HepG2 (cell line): ENCODE results near the gene CPLX3. TPM values are rescaled to one million over a fixed set of nuclear protein-coding genes. Genes with fewer than 3 reads are reported as not detected.

Source experiments
- ATAC-seq: fragments of 200-7000 bp; cut with Tn5 transposase; 3 replicates; pipeline ENCODE4 v1.9.1; 2020; ENCODE audit warnings: mild to moderate bottlenecking, moderate library complexity
- BruUV-seq: library from RNA; stranded (reverse); fragments of 400-500 nt; replicated peaks from 2 replicates; lab custom pipeline; 2021; lab: Mats Ljungman, UMichigan
- CTCF ChIA-PET: fragments of 300-600 bp; formaldehyde crosslinking; extraction: SDS; loops from one replicate; lab custom pipeline; 2021; ENCODE audit warnings: low total read pairs, inconsistent platforms, low intra/inter-chr PET ratio; lab: Yijun Ruan, JAX
- POLR2A ChIA-PET: fragments of 350-600 bp; sonication (Branson Sonifier 250); formaldehyde crosslinking; loops from one replicate; lab custom pipeline; 2020; ENCODE audit warnings: antibody characterized with exemption, inconsistent platforms; lab: Yijun Ruan, JAX
- DNase-seq: peaks from one replicate; pipeline ENCODE4 v3.0.0-alpha.2; 2015; ENCODE audit warnings: low spot score
- FAIRE-seq: peaks from 3 replicates; lab custom pipeline; 2011; peaks lifted over from hg19 to GRCh38; lab: Jason Lieb, UNC
- H2AFZ ChIP-seq: one replicate; pipeline ENCODE4 v1.6.1; 2011; ENCODE audit warnings: low read length, inconsistent platforms
- H3K27ac ChIP-seq: fragments of 300-600 bp; 3 replicates; pipeline ENCODE4 v1.8.0; 2011; ENCODE audit warnings: mixed run types, mild to moderate bottlenecking, mixed read lengths, low read length, inconsistent platforms; ENCODE audit not compliant: insufficient read depth; ENCODE audit errors: extremely low read length
- H3K27me3 ChIP-seq, 2 experiments: fragments of 200-600 bp in 1 of 2; 2 replicates in 1 of 2; 3 replicates in 1 of 2; pipeline versions ENCODE4 v1.6.0 to v1.8.0; 2011; ENCODE audit warnings: low read length in 2 of 2, mild to moderate bottlenecking in 2 of 2, moderate library complexity in 2 of 2, inconsistent platforms in 1 of 2; ENCODE audit not compliant: insufficient read depth in 2 of 2, control insufficient read depth in 1 of 2
- H3K36me3 ChIP-seq, 2 experiments: fragments of 200-600 bp in 1 of 2; replicated peaks in 1 of 2; 2 replicates in 1 of 2; 3 replicates in 1 of 2; pipeline versions ENCODE4 v1.5.1 to v1.8.0; 2011; ENCODE audit warnings: low read length in 2 of 2, inconsistent platforms in 1 of 2; ENCODE audit not compliant: insufficient read depth in 2 of 2, control insufficient read depth in 1 of 2
- H3K4me1 ChIP-seq: 2 replicates; pipeline ENCODE4 v1.5.1; 2012; ENCODE audit warnings: low read length, inconsistent platforms; ENCODE audit not compliant: insufficient read depth
- H3K4me2 ChIP-seq: 2 replicates; pipeline ENCODE4 v1.6.0; 2011; ENCODE audit warnings: low read depth, low read length, inconsistent platforms
- H3K4me3 ChIP-seq, 3 experiments: fragments of 200-600 bp in 1 of 3; sonication (generic), shearing (Covaris generic) in 1 of 3; replicated peaks in 1 of 3; 2 replicates each; pipeline ENCODE4 v1.5.1; 2011 to 2016; ENCODE audit warnings: low read length in 3 of 3, inconsistent platforms in 2 of 3, low read depth in 2 of 3, mild to moderate bottlenecking in 2 of 3, control low read depth in 1 of 3, mixed read lengths in 1 of 3; ENCODE audit not compliant: insufficient read depth in 1 of 3
- H3K79me2 ChIP-seq: one replicate; pipeline ENCODE4 v1.6.1; 2011; ENCODE audit warnings: low read length, inconsistent platforms; ENCODE audit not compliant: insufficient read depth
- H3K9ac ChIP-seq: 2 replicates; pipeline ENCODE4 v1.6.0; 2011; ENCODE audit warnings: mild to moderate bottlenecking, low read depth, low read length, inconsistent platforms; ENCODE audit not compliant: insufficient read depth
- H3K9me3 ChIP-seq: 2 replicates; pipeline ENCODE4 v1.5.1; 2012; ENCODE audit warnings: mild to moderate bottlenecking, low read length
- H4K20me1 ChIP-seq: 2 replicates; pipeline ENCODE4 v1.6.0; 2011; ENCODE audit warnings: inconsistent platforms, mild to moderate bottlenecking, low read length, moderate library complexity; ENCODE audit not compliant: insufficient read depth
- CBFB ChIP-seq: sonication (generic); formaldehyde crosslinking; IDR thresholded peaks from 2 replicates; pipeline ENCODE4 v1.4.0; 2020; ENCODE audit warnings: missing genetic modification reagents
- CSRNP1 ChIP-seq: sonication (generic); formaldehyde crosslinking; IDR thresholded peaks from 2 replicates; pipeline ENCODE4 v1.8.1; 2023; ENCODE audit warnings: mild to moderate bottlenecking, missing genetic modification reagents
- EED ChIP-seq: sonication (generic); formaldehyde crosslinking; IDR thresholded peaks from 2 replicates; pipeline ENCODE4 v1.5.0; 2020; ENCODE audit warnings: mild to moderate bottlenecking, missing genetic modification reagents
- FOSL2 ChIP-seq: sonication (generic); formaldehyde crosslinking; IDR thresholded peaks from 2 replicates; pipeline ENCODE4 v1.4.0; 2020; ENCODE audit warnings: missing genetic modification reagents
- HES4 ChIP-seq: sonication (generic); formaldehyde crosslinking; IDR thresholded peaks from 2 replicates; pipeline ENCODE4 v1.9.0; 2021; ENCODE audit warnings: mild to moderate bottlenecking, missing genetic modification reagents, borderline replicate concordance
- HMGXB4 ChIP-seq, 2 experiments: sonication (generic) in 1 of 2; formaldehyde crosslinking in 1 of 2; IDR thresholded peaks; 2 replicates each; pipeline versions ENCODE4 v1.4.0 to v1.6.1; 2018 to 2020; ENCODE audit warnings: missing genetic modification reagents in 2 of 2, borderline replicate concordance in 1 of 2, low read depth in 1 of 2, mild to moderate bottlenecking in 1 of 2, missing biosample characterization in 1 of 2
- PAWR ChIP-seq: sonication (generic); formaldehyde crosslinking; IDR thresholded peaks from 2 replicates; pipeline ENCODE4 v1.4.0; 2020; ENCODE audit warnings: missing genetic modification reagents, mild to moderate bottlenecking, borderline replicate concordance
- PRDM15 ChIP-seq: sonication (generic); formaldehyde crosslinking; IDR thresholded peaks from 2 replicates; pipeline ENCODE4 v1.4.0; 2020; ENCODE audit warnings: missing genetic modification reagents
- RAD21 ChIP-seq: fragments of 450-650 bp; formaldehyde crosslinking; IDR thresholded peaks from 2 replicates; pipeline ENCODE4 v1.5.0; 2020; ENCODE audit warnings: mild to moderate bottlenecking
- RBAK ChIP-seq: sonication (generic); formaldehyde crosslinking; IDR thresholded peaks from 2 replicates; pipeline ENCODE4 v1.5.1; 2020; ENCODE audit warnings: mild to moderate bottlenecking, missing genetic modification reagents
- SATB2 ChIP-seq: sonication (generic); formaldehyde crosslinking; IDR thresholded peaks from 2 replicates; pipeline ENCODE4 v1.5.0; 2020; ENCODE audit warnings: missing genetic modification reagents
- SP1 ChIP-seq, 2 experiments: fragments of 450-650 bp in 1 of 2; sonication (generic) in 1 of 2; formaldehyde crosslinking in 1 of 2; IDR thresholded peaks; 2 replicates each; pipeline versions ENCODE4 v1.4.0 to v1.6.1; 2016 to 2020; ENCODE audit warnings: missing genetic modification reagents in 1 of 2
- THAP11 ChIP-seq: IDR thresholded peaks from 2 replicates; pipeline ENCODE4 v1.6.1; 2016; ENCODE audit warnings: missing biosample characterization, missing genetic modification reagents
- ZNF274 ChIP-seq: sonication (generic); formaldehyde crosslinking; IDR thresholded peaks from 2 replicates; pipeline ENCODE4 v1.5.1; 2020; ENCODE audit warnings: mild to moderate bottlenecking, missing genetic modification reagents
- ZNF44 ChIP-seq: sonication (generic); formaldehyde crosslinking; IDR thresholded peaks from 2 replicates; pipeline ENCODE4 v1.5.1; 2020; ENCODE audit warnings: mild to moderate bottlenecking, missing genetic modification reagents
- ZNF563 ChIP-seq: sonication (generic); formaldehyde crosslinking; IDR thresholded peaks from 2 replicates; pipeline ENCODE4 v1.8.0; 2022; ENCODE audit warnings: mild to moderate bottlenecking, moderate library complexity, missing genetic modification reagents
- ZNF75D ChIP-seq: sonication (generic); formaldehyde crosslinking; IDR thresholded peaks from 2 replicates; pipeline ENCODE4 v1.8.1; 2023; ENCODE audit warnings: missing genetic modification reagents, mild to moderate bottlenecking, borderline replicate concordance
- WGBS: methylation state at CpG from one replicate; pipeline ENCODE4 v1.1.6; 2017; ENCODE audit warnings: low lambda C conversion rate; 5-methylcytosine and 5-hydroxymethylcytosine counted together
- in situ Hi-C: cut with HindIII; loops from 2 replicates; pipeline ENCODE4 v1.10.0; 2017; ENCODE audit warnings: low pct_unique_long_range_greater_than_20kb; ENCODE audit not compliant: extremely low pct_ligation_motif_present
- intact Hi-C: fragments of 100-400 bp; cut with micrococcal nuclease; formaldehyde crosslinking; loops from one replicate; pipeline ENCODE4 v1.10.0; 2022; ENCODE audit not compliant: unreplicated experiment
- polyA plus RNA-seq, 8 experiments: library from polyadenylated mRNA; depleted of rRNA in 3 of 8; stranded (reverse) in 7 of 8; unstranded in 1 of 8; fragments of >200 nt; fragmentation: Illumina TruSeq in 4 of 8; extraction: Trizol in 4 of 8; gene quantifications; 2 replicates each; pipeline versions ENCODE4 v1.2.1 to v1.2.3, GENCODE V29; 2011 to 2016; ENCODE audit warnings: low read depth in 4 of 8, missing spikeins in 1 of 8, mixed read lengths in 1 of 8; ENCODE audit not compliant: insufficient read depth in 1 of 8
- total RNA-seq, 5 experiments: library from RNA; depleted of rRNA; stranded (reverse); fragments of >200 nt; fragmentation: Illumina TruSeq; extraction: Trizol; gene quantifications; 2 replicates each; pipeline ENCODE4 v1.2.3, GENCODE V29; 2016; ENCODE audit warnings: low read depth in 1 of 5

CPLX3 gene
- total and polyA plus RNA-seq, 2 of the 13 experiments (the other 11 are each of a cell fraction or from before 2014, with no cell fraction given) = not detected

- Histone ChIP-seq H4K20me1 (no peaks in the 10 kb centered on the region), H3K9ac (peak overlapping the region; percentile 69), H3K4me3 (peak overlapping the region in 2 of 3 experiments; percentile 6 to 84; a peak in 2 of 6 replicates), H3K79me2 (no peaks in the 10 kb centered on the region), H3K4me1 (peaks cover 22% of the 10 kb centered on the region), H3K27me3 (no peaks in the 10 kb centered on the region), H3K9me3 (no peaks in the 10 kb centered on the region), H3K27ac (peak overlapping the region; percentile 57), H2AFZ (no peak overlapping the region), H3K4me2 (peak overlapping the region; percentile 89), H3K36me3 (peaks cover 8 to 24% of the 10 kb centered on the region in 2 experiments; a peak in 4 of 5 replicates)
- intact Hi-C loops = loop anchor here (2.0 kb wide), 1 partner anchor 13 kb away; no protein-coding TSS in a partner anchor
- in situ Hi-C loops = no loop called here
- CTCF ChIA-PET = interaction anchor here (1.8 kb wide), 1 partner anchor 72 kb away, joined by 6 read pairs; no protein-coding TSS in a partner anchor
- 79% methylated on average over 11 of the region's 18 CpGs for WGBS
- DNase-seq = no peak
- TSS peak; percentile 74 for BruUV-seq
- ATAC-seq = no peak
- FAIRE-seq = no peak
- POLR2A ChIA-PET = interaction anchor here (0.9 kb wide), 1 partner anchor 30 kb away, joined by 3 read pairs; the partner anchor contains the start of gene SCAMP2
- TF ChIP-seq FOSL2 (0 out of 2 replicates have a peak, but pooled peaks have one; percentile 5), CBFB (CRISPR knock-in tag) (peak; percentile 6; the same call in 1 of the 2 replicates), CSRNP1 (CRISPR knock-in tag) (no peak), PRDM15 (CRISPR knock-in tag) (0 out of 2 replicates have a peak, but pooled peaks have one; percentile 18), ZNF563 (CRISPR knock-in tag) (no peak), EED (CRISPR knock-in tag) (no peak), RBAK (CRISPR knock-in tag) (no peak), PAWR (CRISPR knock-in tag) (no peak), SP1 (IDR thresholded peaks at IDR 0.05) (no peak), SP1 (CRISPR knock-in tag; IDR thresholded peaks at IDR 0.05) (0 out of 2 replicates have a peak, but pooled peaks have one; percentile 2), SATB2 (no peak), ZNF274 (CRISPR knock-in tag) (0 out of 2 replicates have a peak, but pooled peaks have one; percentile 4), THAP11 (no peak), ZNF75D (CRISPR knock-in tag) (no peak), HMGXB4 (CRISPR knock-in tag; IDR thresholded peaks at IDR 0.05; ENCODE audit: borderline replicate concordance in 1 of 2, low read depth in 1 of 2) (no peak), RAD21 (CRISPR knock-in tag) (0 out of 2 replicates have a peak, but pooled peaks have one; percentile 24), ZNF44 (CRISPR knock-in tag) (no peak), HES4 (CRISPR knock-in tag) (0 out of 2 replicates have a peak, but pooled peaks have one; percentile 5)
Measured at GRCh38 chr15:74843445-74843828, 17.0 kb downstream of the CPLX3 start.
